HG03103 (cell line): ENCODE results near the gene SLC27A4.

Experiments used
- ATAC-seq: cut with Tn5 transposase; IDR thresholded peaks from one replicate; pipeline ENCODE4 v1.9.1; 2021; ENCODE audit warnings: low read depth; ENCODE audit not compliant: unreplicated experiment

Gene SLC27A4

DNA sequence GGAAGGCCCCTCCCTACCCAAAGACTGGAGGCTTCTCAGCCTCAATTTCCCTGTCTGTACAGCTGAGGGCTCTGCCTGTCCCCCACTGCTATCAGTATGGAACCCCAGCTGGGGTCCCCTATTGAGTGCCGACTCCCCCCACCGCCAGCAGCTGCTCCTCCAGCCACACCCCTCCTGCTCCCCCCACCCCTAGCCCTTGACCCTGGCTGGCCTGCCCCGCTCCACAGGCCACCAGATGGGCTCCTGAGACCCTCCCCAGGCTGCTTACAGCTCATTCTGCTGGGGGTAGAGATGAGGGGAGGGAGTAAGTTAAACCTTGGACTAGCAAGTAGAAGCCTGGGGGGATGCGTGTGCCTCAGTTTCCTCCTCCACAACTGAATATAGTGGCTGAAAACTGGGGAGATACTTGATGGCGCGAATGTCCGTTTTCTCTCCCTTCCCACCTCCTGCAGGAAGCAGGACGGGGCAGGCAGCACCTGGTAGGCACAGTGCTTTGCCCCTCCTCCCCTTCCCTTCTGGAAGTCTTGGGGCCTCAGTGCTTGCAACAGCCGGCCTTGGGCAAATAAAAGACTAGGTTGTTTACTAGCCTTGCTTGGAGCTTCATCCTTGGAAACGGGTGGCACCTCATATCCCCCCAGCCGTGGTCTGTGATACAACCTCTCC is 50.0 kb downstream of the SLC27A4 start:
- no peak for ATAC-seq

GRCh38 chr9:128390813-128391711 is 50.7 kb downstream of the SLC27A4 start:
- ATAC-seq: no peak

DNA sequence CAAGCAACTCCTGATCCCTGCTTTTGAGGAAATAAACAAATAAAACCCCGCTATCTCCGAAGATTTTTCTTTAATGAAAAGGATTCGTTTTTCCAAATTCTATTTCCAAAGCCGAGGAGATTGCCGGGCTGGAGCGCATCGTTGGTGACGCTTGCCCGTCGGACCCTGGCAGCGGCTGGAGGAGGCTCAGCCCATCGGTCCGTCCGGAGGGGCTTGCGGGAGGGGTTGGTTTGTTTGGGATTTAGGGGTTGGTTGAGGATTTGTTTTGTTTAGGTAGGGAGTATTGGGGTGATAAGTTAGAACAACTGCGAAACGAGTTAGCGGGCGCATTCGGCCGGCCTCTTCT is 51.6 kb downstream of the SLC27A4 start:
- no peak for ATAC-seq

DNA sequence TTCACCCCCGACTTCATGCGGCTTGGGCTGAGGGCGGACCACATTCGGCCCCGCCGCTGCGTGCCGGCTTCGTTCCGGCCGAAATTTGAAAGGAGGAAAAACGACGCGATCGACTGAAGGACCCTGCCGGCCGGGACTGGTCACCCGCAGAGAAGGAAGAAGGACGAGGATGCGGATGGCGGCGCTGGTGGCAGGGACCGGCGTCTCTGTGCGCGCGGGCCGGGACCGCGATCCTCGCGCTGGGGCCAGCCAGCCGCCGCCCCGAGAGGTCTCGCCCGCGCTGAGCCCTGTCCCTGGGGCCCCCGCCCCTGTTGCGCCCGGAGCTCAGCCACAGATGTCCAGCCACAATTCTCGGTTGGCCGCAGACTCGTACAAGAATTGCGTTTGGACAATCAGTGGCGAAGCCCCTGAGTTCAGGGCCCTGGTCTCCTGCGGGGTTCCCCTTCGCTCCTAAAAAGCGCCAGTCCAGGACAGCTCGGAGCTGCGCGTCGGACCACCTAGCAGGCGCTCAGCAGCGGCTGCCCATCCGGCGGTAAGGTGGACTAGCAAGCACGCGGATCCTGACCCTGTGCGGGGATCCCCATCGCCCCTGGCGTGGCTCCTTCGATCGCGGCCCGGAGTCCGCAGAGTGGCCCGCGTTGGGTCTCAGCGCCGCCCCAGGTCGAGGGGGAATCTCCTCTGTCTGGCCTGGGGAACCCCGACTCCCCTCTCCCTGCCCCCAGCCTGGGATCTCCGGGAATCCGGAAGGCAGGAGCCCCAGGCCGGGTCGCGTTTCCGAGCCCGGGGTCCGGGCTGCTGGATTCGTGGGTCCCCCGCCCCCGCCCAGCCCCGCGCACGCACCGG is 52.2 kb downstream of the SLC27A4 start:
- no peak for ATAC-seq

DNA sequence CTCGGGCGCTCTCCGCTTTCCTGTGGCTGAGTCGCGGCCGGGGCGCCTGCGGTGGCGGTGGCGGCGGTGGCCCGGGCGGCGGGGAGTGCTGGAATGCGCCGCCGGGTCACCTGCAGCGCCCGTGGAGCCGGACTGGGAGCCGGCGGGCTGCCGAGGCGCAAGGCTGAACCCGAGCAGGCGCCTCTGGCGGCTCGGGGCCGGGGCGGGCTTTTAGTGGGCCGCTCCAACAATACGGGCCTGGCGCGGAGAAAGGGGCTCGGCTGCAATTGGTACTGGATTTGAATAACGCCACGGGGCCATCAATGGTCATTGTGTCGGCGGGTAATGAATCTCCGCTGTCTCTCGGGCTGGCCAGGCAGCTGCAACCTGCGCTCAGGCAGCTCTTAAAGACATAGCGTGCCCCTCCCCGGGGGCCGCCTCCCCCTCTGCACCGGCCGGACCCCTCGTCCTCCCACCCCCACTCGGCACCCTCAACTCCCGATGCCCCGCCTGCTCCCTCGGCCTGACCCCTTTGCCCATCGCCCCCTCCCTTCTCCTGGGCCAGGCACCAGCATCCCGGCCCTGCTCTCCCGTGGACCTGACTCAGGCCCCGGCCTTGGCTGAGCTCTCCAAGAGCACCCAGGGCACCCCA is 52.9 kb downstream of the SLC27A4 start:
- ATAC-seq: no peak

DNA sequence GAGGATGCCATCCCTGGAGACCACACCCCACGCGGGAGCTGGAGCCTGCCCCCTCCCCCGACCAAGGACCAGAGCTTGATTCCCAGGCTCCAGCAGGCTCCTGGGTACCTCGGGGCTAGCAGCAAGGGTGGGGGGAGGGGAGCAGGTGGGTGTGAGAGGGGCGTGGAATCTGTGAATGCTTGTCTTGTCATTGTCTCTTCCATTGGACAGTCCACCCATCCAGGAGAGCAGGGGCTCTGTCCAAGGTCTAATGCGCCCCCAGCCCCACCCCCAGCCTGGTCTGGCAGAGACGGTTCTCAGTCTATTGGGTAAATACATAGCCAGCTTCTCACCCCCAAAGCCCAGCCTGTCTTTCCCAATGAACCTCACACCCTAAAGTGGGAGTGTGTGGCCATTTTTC is 53.6 kb downstream of the SLC27A4 start:
- ATAC-seq: no peak

DNA sequence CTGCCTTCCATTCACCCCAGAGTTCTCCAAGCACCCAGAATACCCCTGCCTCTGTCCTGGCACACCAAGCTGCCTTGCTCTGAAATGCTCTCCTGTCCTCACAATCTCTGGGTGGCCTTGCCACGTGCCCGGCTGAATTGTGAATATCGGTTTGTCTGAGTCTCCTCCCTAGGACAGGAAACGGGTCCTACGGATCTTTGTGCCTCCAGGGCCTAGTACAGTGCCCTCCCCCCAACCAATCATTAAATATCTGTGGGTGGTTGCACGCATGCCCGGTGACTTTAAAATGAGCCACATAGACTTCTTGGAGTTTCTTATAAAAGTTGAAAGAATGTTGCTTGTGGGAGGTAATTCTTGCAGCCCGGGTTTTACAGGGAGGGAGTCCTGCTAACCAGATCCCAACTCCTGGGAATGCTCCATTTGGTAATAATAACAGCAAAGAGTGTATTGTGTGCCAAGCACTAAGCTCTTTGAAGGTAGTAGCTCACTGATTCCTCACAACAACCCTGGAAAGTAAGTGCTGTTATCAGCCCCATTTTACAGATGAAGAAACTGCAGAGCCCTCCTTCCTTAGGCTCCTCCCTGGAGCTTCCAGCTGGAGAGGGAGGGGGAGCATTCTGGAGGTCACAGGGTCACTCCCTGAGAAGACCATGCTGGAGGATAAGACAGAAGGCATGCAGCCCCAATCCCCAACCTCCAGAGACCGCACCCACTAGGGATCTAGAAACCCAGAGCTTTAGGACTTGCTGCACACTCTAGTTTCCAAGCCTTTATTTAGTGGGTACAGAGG is 54.2 kb downstream of the SLC27A4 start:
- no peak for ATAC-seq

GRCh38 chr9:128396970-128397613 is 56.8 kb downstream of the SLC27A4 start:
- no peak for ATAC-seq

DNA sequence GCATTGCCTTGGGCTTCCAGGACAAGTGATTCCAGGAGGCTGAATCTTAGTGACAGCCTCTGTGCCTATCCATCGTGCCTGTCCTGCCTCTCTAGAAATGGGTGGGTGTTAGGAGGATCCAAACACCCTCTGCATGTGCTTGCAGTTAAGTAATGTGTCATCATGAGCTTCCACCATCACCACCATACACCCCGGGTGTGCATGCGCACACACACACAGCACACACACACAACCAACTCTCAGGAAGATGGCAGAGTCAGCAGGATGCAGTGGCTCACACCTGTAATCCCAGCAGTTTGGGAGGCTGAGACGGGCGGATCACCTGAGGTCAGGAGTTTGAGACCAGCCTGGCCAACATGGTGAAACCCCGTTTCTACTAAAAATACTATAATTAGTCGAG is 57.5 kb downstream of the SLC27A4 start:
- ATAC-seq: no peak

GRCh38 chr9:128399861-128400260 is 59.5 kb downstream of the SLC27A4 start:
- ATAC-seq: no peak

DNA sequence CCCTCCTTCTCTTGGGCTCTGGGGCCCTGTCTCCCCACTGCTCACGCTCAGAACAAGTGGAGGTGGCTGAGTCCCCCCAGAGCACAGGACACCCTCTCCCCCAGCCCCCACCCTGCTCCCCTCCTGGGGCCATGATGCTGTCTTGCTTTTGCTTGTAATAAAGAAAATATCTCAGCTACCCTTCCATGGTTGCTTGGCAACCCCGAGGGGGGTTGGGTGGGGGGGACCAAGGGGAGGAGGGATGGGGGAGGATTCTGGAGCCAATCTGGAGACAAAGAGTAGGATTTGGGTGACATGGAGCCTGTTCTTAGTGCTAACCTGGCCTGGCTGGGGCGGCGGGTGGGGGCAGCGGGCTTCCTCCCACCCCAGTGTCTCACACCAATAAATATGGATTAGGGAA is 64.2 kb downstream of the SLC27A4 start:
- ATAC-seq: no peak

GRCh38 chr9:128405077-128405779 is 64.9 kb downstream of the SLC27A4 start:
- no peak for ATAC-seq

- ATAC-seq: no peak
Observed at GRCh38 chr9:128405780-128406171, 65.4 kb downstream of the SLC27A4 start.

- ATAC-seq: no peak
Observed at GRCh38 chr9:128406848-128407391, 66.6 kb downstream of the SLC27A4 start.

GRCh38 chr9:128408963-128409431 is 68.7 kb downstream of the SLC27A4 start:
- no peak for ATAC-seq

GRCh38 chr9:128409450-128409849 is 69.1 kb downstream of the SLC27A4 start:
- ATAC-seq: no peak

DNA sequence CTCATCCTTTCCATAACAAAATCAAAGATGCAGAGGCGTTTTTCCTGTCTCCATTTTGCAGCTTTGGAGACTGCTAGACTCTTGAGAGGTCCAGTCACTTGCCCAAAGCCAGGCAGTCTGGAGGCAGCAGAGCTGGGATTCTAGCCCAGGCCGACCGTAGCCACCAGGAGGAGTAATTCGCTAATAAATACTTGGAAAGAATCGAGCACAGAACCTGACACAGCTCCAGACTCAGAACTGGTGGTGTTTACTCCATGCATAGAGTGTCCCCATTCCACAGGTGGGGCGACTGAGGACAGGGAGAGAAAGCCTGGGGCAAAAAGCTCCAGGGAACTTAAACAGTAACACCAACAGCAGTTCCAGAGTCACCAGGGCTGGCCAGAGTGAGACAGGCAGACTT is 69.7 kb downstream of the SLC27A4 start:
- no peak for ATAC-seq
